ENCODE measurements around the gene CHPF. TPM values are rescaled to one million over a fixed set of nuclear protein-coding genes. Genes with fewer than 3 reads are reported as not detected.

CHPF gene
- total RNA-seq, 6 donors from 2014 or later, result 41.9 to 125 (median 60.2) TPM

- H3K36me3 ChIP-seq, result peaks cover 0 to 11% (median 5%) of the 10 kb centered on the region in 4 donors
- 1 to 9% methylated on average over 10 to 40 of the region's 59 CpGs for WGBS, 2 donors
- peak overlapping the region; percentile 84 to 95 (median 94) for H3K27ac ChIP-seq
- DNase-seq (peak; percentile 95), ATAC-seq (ENCODE audit: low FRiP score in 2 of 2) (peak; percentile 90 to 92)
- TF ChIP-seq EP300 (IDR thresholded peaks at IDR 0.05), result no peak
- no peak for TF ChIP-seq CTCF (IDR thresholded peaks at IDR 0.05)
- peak; percentile 85 to 95 for TF ChIP-seq POLR2AphosphoS5 (IDR thresholded peaks at IDR 0.05)
- TF ChIP-seq POLR2A (IDR thresholded peaks at IDR 0.05), result peak; percentile 5 to 77 (median 63)
- H3K4me1 ChIP-seq, result peaks cover 19 to 30% (median 30%) of the 10 kb centered on the region in 4 donors
- H3K27me3 ChIP-seq, result peaks cover 0 to 26% (median 15%) of the 10 kb centered on the region in 4 donors
- peak overlapping the region; percentile 46 to 75 (median 71) for H3K4me3 ChIP-seq
- no peaks in the 10 kb centered on the region for H3K9me3 ChIP-seq
Measured at GRCh38 chr2:219497495-219498279, 45.9 kb downstream of the CHPF start.

- WGBS, 2 donors, result 3 to 9% methylated on average over 36 to 51 of the region's 61 CpGs
- TF ChIP-seq POLR2A (IDR thresholded peaks at IDR 0.05) (no peak), EP300 (IDR thresholded peaks at IDR 0.05) (no peak), CTCF (IDR thresholded peaks at IDR 0.05) (no peak), POLR2AphosphoS5 (IDR thresholded peaks at IDR 0.05) (no peak)
- Histone ChIP-seq H3K9me3 (no peaks in the 10 kb centered on the region), H3K27ac (peak overlapping the region in 1 of 4 donors; percentile 94), H3K4me3 (peak overlapping the region in 3 of 4 donors; percentile 68 to 75 (median 74)), H3K36me3 (peaks cover 0 to 4% (median 2%) of the 10 kb centered on the region in 4 donors), H3K27me3 (peaks cover 0 to 27% (median 15%) of the 10 kb centered on the region in 4 donors), H3K4me1 (peaks cover 19 to 30% (median 30%) of the 10 kb centered on the region in 4 donors)
- DNase-seq (peak in 1 of 2 donors; percentile 87), ATAC-seq (ENCODE audit: low FRiP score in 2 of 2) (no peak)
Measured at GRCh38 chr2:219496825-219497494, 46.6 kb downstream of the CHPF start.

- Histone ChIP-seq H3K9me3 (no peaks in the 10 kb centered on the region), H3K4me1 (peaks cover 19 to 30% (median 30%) of the 10 kb centered on the region in 4 donors), H3K36me3 (no peaks in the 10 kb centered on the region), H3K4me3 (peak overlapping the region in 2 of 4 donors; percentile 68 to 75), H3K27ac (no peak overlapping the region), H3K27me3 (peaks cover 0 to 27% (median 15%) of the 10 kb centered on the region in 4 donors)
- TF ChIP-seq CTCF (IDR thresholded peaks at IDR 0.05) (no peak), POLR2A (IDR thresholded peaks at IDR 0.05) (no peak), EP300 (IDR thresholded peaks at IDR 0.05) (no peak), POLR2AphosphoS5 (IDR thresholded peaks at IDR 0.05) (no peak)
- ATAC-seq (ENCODE audit: low FRiP score in 2 of 2) (no peak), DNase-seq (no peak)
- 20 to 30% methylated on average over 10 to 19 of the region's 20 CpGs for WGBS, 2 donors
Measured at GRCh38 chr2:219496247-219496824, 47.3 kb downstream of the CHPF start.

GRCh38 chr2:219495531-219496122 lies 48.0 kb downstream of the CHPF start:
- peaks cover 19 to 30% (median 30%) of the 10 kb centered on the region in 4 donors for H3K4me1 ChIP-seq
- no peaks in the 10 kb centered on the region for H3K9me3 ChIP-seq
- peaks cover 0 to 27% (median 15%) of the 10 kb centered on the region in 4 donors for H3K27me3 ChIP-seq
- no peaks in the 10 kb centered on the region for H3K36me3 ChIP-seq
- peak overlapping the region in 1 of 4 donors; percentile 14 for H3K27ac ChIP-seq
- 22 to 28% methylated on average over 7 to 9 of the region's 14 CpGs for WGBS, 2 donors
- ATAC-seq (ENCODE audit: low FRiP score in 2 of 2), result no peak
- no peak overlapping the region for H3K4me3 ChIP-seq
- DNase-seq, result peak; percentile 46 to 66
- TF ChIP-seq POLR2A (IDR thresholded peaks at IDR 0.05) (no peak), POLR2AphosphoS5 (IDR thresholded peaks at IDR 0.05) (no peak), CTCF (IDR thresholded peaks at IDR 0.05) (peak; percentile 4 to 52 (median 42)), EP300 (IDR thresholded peaks at IDR 0.05) (no peak)

Measured in upper lobe of left lung (tissue), 6 donors.